Measurements from ENCODE around the gene HCAR2. TPM values are rescaled to one million over a fixed set of nuclear protein-coding genes. Genes with fewer than 3 reads are reported as not detected.
"Not testable (repeated sequence)": the region's sequence is repeated elsewhere in the genome, so short reads cannot be mapped to it uniquely, and the experiment has no call there.

HCAR2 gene
- total RNA-seq, 1 experiment from 2014 or later = not detected

GRCh38 chr12:122721057-122721545, 17.9 kb upstream of the HCAR2 start:
- no peak for DNase-seq (ENCODE audit: low read depth)

GRCh38 chr12:122716658-122717057, 13.5 kb upstream of the HCAR2 start, which contains the start of gene HCAR3:
HCAR3 (minus strand) TSS chr12:122716811; CDS start chr12:122716737, 74 bp downstream.
- DNase-seq (ENCODE audit: low read depth) = not testable (repeated sequence)

GRCh38 chr12:122715211-122715610, 12.1 kb upstream of the HCAR2 start:
- DNase-seq (ENCODE audit: low read depth) = not testable (repeated sequence)

GRCh38 chr12:122713491-122714188, 10.5 kb upstream of the HCAR2 start:
- DNase-seq (ENCODE audit: low read depth) = not testable (repeated sequence)

- not testable (repeated sequence) for DNase-seq (ENCODE audit: low read depth)
Observed at GRCh38 chr12:122711266-122711665, 8.1 kb upstream of the HCAR2 start.

GRCh38 chr12:122710341-122710740, 7.2 kb upstream of the HCAR2 start:
- DNase-seq (ENCODE audit: low read depth) = not testable (repeated sequence)

- DNase-seq (ENCODE audit: low read depth) = not testable (repeated sequence)
Observed at GRCh38 chr12:122709287-122709686, 6.1 kb upstream of the HCAR2 start.

- DNase-seq (ENCODE audit: low read depth) = not testable (repeated sequence)
Observed at GRCh38 chr12:122703841-122704240, 684 bp upstream of the HCAR2 start.

- not testable (repeated sequence) for DNase-seq (ENCODE audit: low read depth)
Observed at GRCh38 chr12:122701481-122701880, 1.7 kb downstream of the HCAR2 start.

GRCh38 chr12:122700038-122700710, 3.0 kb downstream of the HCAR2 start:
- not testable (repeated sequence) for DNase-seq (ENCODE audit: low read depth)

- not testable (repeated sequence) for DNase-seq (ENCODE audit: low read depth)
Observed at GRCh38 chr12:122696922-122697321, 6.2 kb downstream of the HCAR2 start.

- no peak for DNase-seq (ENCODE audit: low read depth)
Observed at GRCh38 chr12:122691566-122691965, 11.6 kb downstream of the HCAR2 start.

GRCh38 chr12:122688291-122688690, 14.9 kb downstream of the HCAR2 start:
- DNase-seq (ENCODE audit: low read depth) = no peak

- DNase-seq (ENCODE audit: low read depth) = peak; percentile 18
Observed at GRCh38 chr12:122687086-122687485, 16.1 kb downstream of the HCAR2 start.

GRCh38 chr12:122686538-122686937, 16.6 kb downstream of the HCAR2 start:
- DNase-seq (ENCODE audit: low read depth) = no peak

- no peak for DNase-seq (ENCODE audit: low read depth)
Observed at GRCh38 chr12:122684297-122684813, 18.8 kb downstream of the HCAR2 start.

GRCh38 chr12:122681814-122682213, 21.3 kb downstream of the HCAR2 start:
- no peak for DNase-seq (ENCODE audit: low read depth)

- not testable (repeated sequence) for DNase-seq (ENCODE audit: low read depth)
Observed at GRCh38 chr12:122680989-122681388, 22.2 kb downstream of the HCAR2 start.

- DNase-seq (ENCODE audit: low read depth) = not testable (repeated sequence)
Observed at GRCh38 chr12:122676781-122677180, 26.4 kb downstream of the HCAR2 start.

GRCh38 chr12:122676015-122676414, 27.1 kb downstream of the HCAR2 start:
- not testable (repeated sequence) for DNase-seq (ENCODE audit: low read depth)

- DNase-seq (ENCODE audit: low read depth) = no peak
Observed at GRCh38 chr12:122672515-122672914, 30.6 kb downstream of the HCAR2 start.

- peak; percentile 10 for DNase-seq (ENCODE audit: low read depth)
Observed at GRCh38 chr12:122669397-122670070, 33.6 kb downstream of the HCAR2 start.

Measured in HT1080 (cell line).